GM18498 (cell line): ENCODE measurements around the gene RNH1.

Source experiments
- ATAC-seq: cut with Tn5 transposase; IDR thresholded peaks from one replicate; pipeline ENCODE4 v1.9.1; 2021; ENCODE audit warnings: mild to moderate bottlenecking, moderate library complexity; ENCODE audit not compliant: unreplicated experiment

The RNH1 gene

GRCh38 chr11:506995-507726 lies at the start of gene RNH1:
Gene RNH1, minus strand, starts transcription at chr11:507242. Its CDS starts 5,080 bp downstream, at chr11:502162.
- ATAC-seq: peak; percentile 66

DNA sequence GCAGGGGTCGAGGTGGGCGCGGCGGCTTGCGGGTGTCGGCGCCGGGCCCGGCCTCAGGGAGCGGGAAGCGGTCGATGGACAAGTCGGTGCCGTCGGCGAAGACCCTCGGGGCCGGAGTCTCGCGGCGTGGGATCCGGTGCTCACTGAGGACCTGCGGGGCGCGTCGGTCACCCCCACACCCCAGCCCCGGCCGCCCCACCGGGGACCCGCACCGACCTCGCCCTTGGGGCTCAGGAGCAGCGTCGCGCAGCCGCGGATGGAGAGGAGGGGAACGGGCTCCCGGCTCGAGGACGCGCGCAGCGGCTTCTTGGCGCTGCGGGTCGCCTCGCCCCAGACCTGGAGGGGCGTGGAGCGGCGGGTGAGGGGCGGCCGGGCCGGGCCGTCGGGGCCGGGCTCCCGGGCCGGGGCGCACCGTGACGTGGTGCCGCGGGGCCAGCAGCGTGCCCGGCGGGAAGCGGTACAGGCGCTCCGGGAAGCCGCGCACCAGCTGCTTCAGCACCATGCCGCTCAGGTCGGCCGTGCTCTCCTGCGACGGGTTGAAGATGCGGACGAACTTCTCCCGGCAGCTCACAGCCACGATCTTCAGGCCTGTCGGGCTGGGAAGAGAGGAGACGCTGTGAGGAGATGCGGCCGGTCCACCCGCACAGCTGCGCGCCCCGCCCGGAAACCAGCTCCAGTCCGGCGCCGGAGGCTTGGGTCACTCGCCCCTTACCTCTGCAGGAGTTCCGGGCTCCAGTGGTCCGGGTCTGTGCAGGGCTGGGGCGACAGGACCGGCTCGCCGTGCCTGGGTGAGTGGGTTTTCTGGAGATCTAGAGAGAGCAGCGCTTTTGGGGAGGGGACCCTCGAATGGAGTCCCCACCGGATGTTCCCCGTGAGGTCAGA lies 49.0 kb upstream of the RNH1 start:
- ATAC-seq: no peak

DNA sequence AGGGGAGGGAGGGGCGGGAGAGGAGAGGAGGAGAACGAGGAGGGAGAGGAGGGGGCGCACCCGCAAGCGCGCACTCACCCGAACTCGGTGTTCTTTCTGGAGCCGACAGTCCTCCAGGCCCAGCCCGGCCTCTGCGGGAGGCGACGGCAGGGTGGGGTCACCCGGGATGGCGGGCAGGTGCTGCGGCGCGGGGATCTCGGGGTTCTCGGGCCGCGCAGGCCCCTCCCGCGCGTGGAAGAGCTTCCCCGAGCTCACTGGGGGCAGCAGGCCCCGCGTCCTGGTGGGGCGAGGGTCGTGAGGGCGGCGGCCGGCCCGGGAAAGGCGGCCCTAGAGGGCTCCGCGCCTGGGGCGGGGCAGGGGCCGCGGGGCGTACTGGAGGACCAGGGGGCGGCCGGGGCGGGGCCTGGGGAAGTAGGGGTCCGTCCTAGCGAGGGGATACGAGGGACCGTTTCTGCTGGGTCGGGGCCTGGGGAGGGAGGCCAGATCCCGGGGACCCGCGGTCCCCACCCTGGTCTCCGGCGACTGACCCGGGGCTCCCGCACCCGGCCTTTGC lies 48.3 kb upstream of the RNH1 start:
- no peak for ATAC-seq

- peak; percentile 43 for ATAC-seq
These were observed 47.6 kb upstream of the RNH1 start for GRCh38 chr11:554428-555226.

DNA sequence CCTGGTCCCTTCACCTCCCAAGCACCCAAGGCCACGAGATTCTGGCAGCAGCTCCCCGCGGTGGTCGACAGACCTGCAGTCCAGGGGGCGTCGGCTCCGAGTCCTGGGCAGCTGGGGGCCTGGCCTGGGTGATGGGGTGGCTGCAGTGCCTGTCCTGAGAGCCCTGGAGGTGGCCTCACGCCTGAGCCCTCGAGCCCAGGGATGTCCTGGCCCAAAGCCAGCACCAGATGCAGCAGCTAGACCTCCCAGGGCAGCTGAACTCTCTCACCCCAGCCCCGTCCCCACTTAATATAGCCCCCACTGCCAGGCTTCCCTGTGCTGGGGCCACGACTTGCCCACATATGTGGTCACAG lies 46.9 kb upstream of the RNH1 start:
- no peak for ATAC-seq

- ATAC-seq: no peak
These were observed 46.3 kb upstream of the RNH1 start for GRCh38 chr11:553083-553987.

DNA sequence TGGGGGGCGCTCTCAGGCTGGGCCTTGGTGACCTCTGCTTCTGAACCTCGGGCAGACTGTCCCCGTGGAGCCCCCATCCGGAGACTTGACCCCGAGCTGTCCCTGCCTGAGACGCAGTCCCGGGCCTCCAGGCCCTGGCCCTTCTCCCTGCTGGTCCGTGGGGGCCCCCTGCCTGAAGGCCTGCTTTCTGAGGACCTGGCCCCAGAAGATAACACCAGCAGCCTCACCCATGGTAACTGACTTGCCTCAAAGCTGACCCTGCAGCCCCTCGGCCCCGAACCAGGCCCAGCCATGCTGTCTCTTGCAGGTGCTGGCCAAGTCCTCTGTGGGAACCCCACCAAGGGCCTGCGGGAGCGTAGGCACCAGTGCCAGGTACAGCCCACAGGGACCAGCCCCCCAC lies 44.6 kb upstream of the RNH1 start:
- ATAC-seq: no peak

- ATAC-seq: no peak
These were observed 44.1 kb upstream of the RNH1 start for GRCh38 chr11:551131-551530.

GRCh38 chr11:550746-551085 lies 43.7 kb upstream of the RNH1 start:
- ATAC-seq: no peak

GRCh38 chr11:550021-550745 lies 43.1 kb upstream of the RNH1 start:
- no peak for ATAC-seq

DNA sequence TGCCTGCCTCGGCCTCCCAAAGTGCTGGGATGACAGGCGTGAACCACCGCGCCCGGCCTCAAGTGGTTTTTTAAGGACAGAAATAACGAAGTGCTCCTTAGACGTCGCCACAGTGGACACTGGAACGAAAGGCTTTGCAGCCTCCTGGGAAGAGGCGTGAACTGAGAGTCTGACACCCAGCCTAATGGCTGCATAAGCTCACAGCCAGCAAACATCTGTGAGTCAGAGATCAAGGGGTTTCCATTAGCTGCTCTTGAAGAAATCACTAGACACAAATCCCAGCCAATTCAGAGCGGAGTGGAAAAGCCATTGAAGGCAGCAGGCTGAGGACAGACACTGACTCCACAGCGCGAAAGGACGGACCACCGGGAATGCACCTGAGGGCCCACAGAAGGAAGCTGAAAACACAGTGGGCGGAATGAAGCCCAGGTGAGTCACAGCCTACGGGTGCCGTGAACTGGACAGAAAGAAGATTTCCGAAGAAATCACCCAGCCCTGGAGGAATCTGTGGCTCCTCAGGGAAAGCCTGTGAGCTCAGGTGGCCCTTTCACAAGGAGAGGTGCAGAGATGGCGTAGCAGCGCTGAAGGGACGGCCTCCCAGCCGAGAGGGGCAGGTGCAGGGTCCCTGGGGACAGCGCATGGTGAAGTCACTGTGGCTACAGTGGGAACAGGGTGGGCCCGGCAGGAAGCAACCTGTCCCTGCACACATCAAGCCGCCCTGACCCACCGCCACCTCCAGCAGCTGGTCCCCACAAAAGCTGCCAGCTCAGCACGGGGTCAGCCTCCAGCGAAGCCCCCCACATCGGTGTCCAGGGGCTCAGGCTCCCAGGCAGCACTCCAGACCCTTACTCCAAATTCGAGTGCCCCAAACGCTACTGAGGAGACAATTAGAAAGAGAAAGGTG lies 41.9 kb upstream of the RNH1 start:
- ATAC-seq: no peak

DNA sequence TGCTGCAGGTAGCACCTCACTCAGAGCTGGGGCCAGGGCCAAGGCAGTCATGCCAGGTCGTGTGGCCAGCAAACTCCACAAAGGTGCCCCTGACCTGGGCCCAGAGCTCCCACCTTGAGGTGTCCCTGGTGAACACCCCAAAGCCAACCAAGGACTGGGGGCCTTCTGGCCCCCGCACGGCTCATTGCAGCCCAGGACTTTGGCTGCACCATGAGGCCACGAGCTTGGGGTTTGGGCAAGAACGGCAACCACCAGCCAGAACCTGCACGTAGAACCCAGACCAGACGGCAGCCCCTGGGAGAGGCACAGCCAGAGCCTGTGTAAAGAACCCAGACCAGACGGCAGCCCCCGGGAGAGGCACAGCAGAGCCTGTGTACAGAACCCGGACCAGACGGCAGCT lies 38.1 kb upstream of the RNH1 start:
- no peak for ATAC-seq

DNA sequence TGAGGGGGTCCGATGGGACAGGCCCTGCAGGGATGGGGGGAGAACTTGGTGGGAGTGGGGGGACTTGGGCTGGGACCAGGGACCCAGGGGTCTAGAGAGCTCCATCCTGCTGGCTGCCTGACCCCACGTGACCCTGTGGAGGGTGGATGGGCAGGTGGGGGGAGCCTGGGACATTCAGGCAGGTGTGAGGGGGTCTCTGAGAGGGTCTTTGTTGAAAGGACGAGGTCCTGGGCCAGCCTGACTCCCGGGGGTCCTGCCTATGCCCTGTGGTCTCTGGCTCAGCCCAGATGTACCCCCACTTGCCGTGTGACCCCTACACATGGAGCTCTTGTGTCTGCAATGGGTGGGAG lies 37.8 kb upstream of the RNH1 start:
- no peak for ATAC-seq

GRCh38 chr11:541433-541885 lies 34.4 kb upstream of the RNH1 start:
- ATAC-seq: no peak

DNA sequence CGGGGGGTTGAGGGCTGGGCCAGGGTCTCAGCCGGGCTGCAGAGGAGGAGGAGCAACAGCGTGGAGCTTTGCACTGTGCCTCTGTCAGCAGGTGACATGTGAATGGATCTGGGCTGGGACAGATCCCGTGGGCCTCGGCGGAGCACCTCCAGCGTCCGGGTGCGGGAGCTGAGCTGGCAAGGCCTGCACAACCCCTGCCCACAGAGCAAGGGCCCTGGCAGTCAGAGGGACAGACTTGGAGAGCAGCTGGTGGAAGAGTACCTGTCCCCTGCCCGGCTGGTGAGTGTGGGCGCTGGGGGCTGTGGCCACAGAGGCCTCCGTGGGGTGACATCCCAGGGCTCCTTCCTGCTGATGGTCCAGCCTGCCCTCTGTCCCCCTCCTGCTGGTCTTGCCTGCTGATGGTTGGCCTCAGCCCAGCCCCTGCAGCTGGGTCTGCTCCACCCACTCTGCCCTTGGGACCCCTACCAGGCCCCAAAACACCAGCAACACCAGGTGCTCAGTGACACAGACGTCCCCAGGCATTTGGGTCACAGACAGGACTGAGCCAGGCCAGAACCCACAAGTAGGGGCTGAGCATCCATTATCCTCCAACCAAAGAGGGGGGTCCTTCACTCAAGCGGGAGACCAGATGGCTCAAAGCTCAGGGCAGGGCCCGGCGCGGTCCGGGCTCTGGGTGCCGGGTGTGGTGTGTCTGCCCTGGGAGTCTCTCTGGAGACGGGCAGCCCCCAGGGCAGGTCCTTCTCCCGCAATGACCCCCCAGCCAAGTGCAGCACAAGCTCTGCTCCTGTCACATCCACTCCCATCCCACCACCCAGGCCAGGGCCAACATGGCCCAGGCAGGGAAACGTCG lies 33.8 kb upstream of the RNH1 start:
- no peak for ATAC-seq

DNA sequence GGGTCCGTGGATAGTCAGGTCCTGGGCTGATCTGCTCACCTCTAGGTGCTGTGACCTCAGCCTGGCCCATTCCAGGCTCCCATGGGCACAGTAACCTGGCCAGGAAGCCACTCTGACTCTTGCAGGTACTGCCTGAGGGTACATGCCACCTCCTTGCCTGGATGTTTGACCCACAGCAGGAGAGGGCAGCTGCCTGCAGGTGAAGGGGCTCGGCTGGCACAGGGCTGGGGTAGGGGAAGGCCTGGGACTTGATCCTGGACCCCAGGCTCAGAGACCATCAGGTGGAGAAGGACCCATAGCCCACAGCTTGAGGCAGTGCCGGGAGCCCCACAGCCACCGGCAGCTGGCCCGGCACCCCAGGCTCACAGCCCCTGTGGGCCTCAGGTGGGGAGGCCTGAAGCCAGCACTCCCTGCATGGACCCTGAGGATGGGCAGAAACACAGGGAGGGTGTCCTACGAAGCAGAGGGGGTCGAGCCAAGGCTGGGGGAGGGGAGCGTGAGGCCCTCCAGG lies 33.0 kb upstream of the RNH1 start:
- no peak for ATAC-seq

GRCh38 chr11:538431-539051 lies 31.5 kb upstream of the RNH1 start:
- ATAC-seq: no peak
